Esophagus muscularis mucosa (tissue), 3 donors: ENCODE results near the gene LALBA.

Source experiments
- POLR2A ChIP-seq: fragments of 450-650 bp; IDR thresholded peaks from one replicate; pipeline ENCODE4 v1.6.1; 2017; ENCODE audit warnings: antibody characterized with exemption, moderate library complexity, mild to moderate bottlenecking, low read depth
- POLR2AphosphoS5 ChIP-seq, 2 donors: sonication (generic); formaldehyde crosslinking; IDR thresholded peaks; one replicate each; pipeline ENCODE4 v1.6.1; 2017; ENCODE audit warnings: antibody characterized with exemption in 2 of 2
- TF ChIP-seq, protein P1 (sequence below), 3 experiments: fragments of 200-600 bp in 2 of 3; fragments of 450-650 bp in 1 of 3; sonication (generic) in 2 of 3; IDR thresholded peaks; one replicate each; pipeline ENCODE4 v1.5.1; 2017 to 2019; ENCODE audit warnings: antibody characterized with exemption in 3 of 3, mild to moderate bottlenecking in 2 of 3, moderate library complexity in 1 of 3

- TF ChIP-seq, protein P1, sequence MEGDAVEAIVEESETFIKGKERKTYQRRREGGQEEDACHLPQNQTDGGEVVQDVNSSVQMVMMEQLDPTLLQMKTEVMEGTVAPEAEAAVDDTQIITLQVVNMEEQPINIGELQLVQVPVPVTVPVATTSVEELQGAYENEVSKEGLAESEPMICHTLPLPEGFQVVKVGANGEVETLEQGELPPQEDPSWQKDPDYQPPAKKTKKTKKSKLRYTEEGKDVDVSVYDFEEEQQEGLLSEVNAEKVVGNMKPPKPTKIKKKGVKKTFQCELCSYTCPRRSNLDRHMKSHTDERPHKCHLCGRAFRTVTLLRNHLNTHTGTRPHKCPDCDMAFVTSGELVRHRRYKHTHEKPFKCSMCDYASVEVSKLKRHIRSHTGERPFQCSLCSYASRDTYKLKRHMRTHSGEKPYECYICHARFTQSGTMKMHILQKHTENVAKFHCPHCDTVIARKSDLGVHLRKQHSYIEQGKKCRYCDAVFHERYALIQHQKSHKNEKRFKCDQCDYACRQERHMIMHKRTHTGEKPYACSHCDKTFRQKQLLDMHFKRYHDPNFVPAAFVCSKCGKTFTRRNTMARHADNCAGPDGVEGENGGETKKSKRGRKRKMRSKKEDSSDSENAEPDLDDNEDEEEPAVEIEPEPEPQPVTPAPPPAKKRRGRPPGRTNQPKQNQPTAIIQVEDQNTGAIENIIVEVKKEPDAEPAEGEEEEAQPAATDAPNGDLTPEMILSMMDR (IDR thresholded peaks at IDR 0.05), result no peak
- no peak for TF ChIP-seq POLR2A
- no peak for TF ChIP-seq POLR2AphosphoS5 (IDR thresholded peaks at IDR 0.05)
These were observed at the start of gene LALBA for GRCh38 chr12:48569946-48570345.
